MCF 10A (cell line): ENCODE measurements around the gene MED17. TPM values are rescaled to one million over a fixed set of nuclear protein-coding genes. Genes with fewer than 3 reads are reported as not detected.

Experiments
- Bru-seq: library from RNA; stranded (reverse); fragments of 400-500 nt; gene quantifications from one replicate; lab custom pipeline; 2021; lab: Mats Ljungman, UMichigan
- BruChase-seq, 2 experiments: library from RNA; stranded (reverse); fragments of 400-500 nt; gene quantifications; one replicate each; lab custom pipeline; 2021; lab: Mats Ljungman, UMichigan
- BruUV-seq: library from RNA; stranded (reverse); fragments of 400-500 nt; replicated peaks from 2 replicates; lab custom pipeline; 2021; lab: Mats Ljungman, UMichigan
- CTCF ChIA-PET: fragments of 300-600 bp; sonication (Branson Sonifier 250); formaldehyde crosslinking; extraction: SDS; loops from one replicate; lab custom pipeline; 2021; ENCODE audit warnings: antibody characterized with exemption, inconsistent platforms; lab: Yijun Ruan, JAX
- POLR2A ChIA-PET: fragments of 300-600, 350-650 bp; sonication (Branson Sonifier 250); formaldehyde crosslinking; extraction: SDS; loops from one replicate; lab custom pipeline; 2020; ENCODE audit warnings: antibody characterized with exemption, inconsistent platforms; lab: Yijun Ruan, JAX
- DNase-seq: peaks from one replicate; pipeline ENCODE4 v3.0.0-alpha.2; 2018; ENCODE audit not compliant: unreplicated experiment
- H3K27ac Mint-ChIP-seq: one replicate; pipeline ENCODE4 v1.8.0; 2022; ENCODE audit warnings: mild to moderate bottlenecking, low read depth, mixed read lengths; ENCODE audit not compliant: unreplicated experiment
- H3K27me3 Mint-ChIP-seq: one replicate; pipeline ENCODE4 v1.8.0; 2022; ENCODE audit warnings: mixed read lengths; ENCODE audit not compliant: insufficient read depth, unreplicated experiment
- H3K36me3 Mint-ChIP-seq: one replicate; pipeline ENCODE4 v1.8.0; 2022; ENCODE audit warnings: mild to moderate bottlenecking, moderate library complexity, mixed read lengths; ENCODE audit not compliant: insufficient read depth, unreplicated experiment
- H3K4me1 Mint-ChIP-seq: one replicate; pipeline ENCODE4 v1.8.0; 2022; ENCODE audit warnings: mixed read lengths; ENCODE audit not compliant: insufficient read depth, unreplicated experiment
- H3K4me3 Mint-ChIP-seq: one replicate; pipeline ENCODE4 v1.8.0; 2022; ENCODE audit warnings: mild to moderate bottlenecking, moderate library complexity, mixed read lengths; ENCODE audit not compliant: unreplicated experiment
- H3K9me3 Mint-ChIP-seq: one replicate; pipeline ENCODE4 v1.8.0; 2022; ENCODE audit warnings: mixed read lengths; ENCODE audit not compliant: unreplicated experiment
- intact Hi-C: fragments of 100-400 bp; cut with micrococcal nuclease; formaldehyde crosslinking; loops from 2 replicates; pipeline ENCODE4 v1.14.1; 2022
- long read RNA-seq: library from polyadenylated mRNA; stranded (forward); transcript quantifications from one replicate; pipeline ENCODE4 v2.0.0, GENCODE V29; 2022
- total RNA-seq: library from RNA; stranded (reverse); gene quantifications from 2 replicates; pipeline ENCODE4 v1.2.3, GENCODE V29; 2022
- TF ChIP-seq, protein P1 (sequence below): fragments of 200-600 bp; IDR thresholded peaks from one replicate; pipeline ENCODE4 v1.8.0; 2022; ENCODE audit warnings: antibody characterized with exemption, mild to moderate bottlenecking; ENCODE audit not compliant: unreplicated experiment

Gene MED17, protein sequence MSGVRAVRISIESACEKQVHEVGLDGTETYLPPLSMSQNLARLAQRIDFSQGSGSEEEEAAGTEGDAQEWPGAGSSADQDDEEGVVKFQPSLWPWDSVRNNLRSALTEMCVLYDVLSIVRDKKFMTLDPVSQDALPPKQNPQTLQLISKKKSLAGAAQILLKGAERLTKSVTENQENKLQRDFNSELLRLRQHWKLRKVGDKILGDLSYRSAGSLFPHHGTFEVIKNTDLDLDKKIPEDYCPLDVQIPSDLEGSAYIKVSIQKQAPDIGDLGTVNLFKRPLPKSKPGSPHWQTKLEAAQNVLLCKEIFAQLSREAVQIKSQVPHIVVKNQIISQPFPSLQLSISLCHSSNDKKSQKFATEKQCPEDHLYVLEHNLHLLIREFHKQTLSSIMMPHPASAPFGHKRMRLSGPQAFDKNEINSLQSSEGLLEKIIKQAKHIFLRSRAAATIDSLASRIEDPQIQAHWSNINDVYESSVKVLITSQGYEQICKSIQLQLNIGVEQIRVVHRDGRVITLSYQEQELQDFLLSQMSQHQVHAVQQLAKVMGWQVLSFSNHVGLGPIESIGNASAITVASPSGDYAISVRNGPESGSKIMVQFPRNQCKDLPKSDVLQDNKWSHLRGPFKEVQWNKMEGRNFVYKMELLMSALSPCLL
- total RNA-seq (42.2 and 43.9 TPM in 2 replicates), Bru-seq, nascent RNA (percentile 84 among the genes with signal in this experiment), BruChase-seq, experiment 1, labeled RNA remaining after a 6-hour chase (percentile 74 among the genes with signal in this experiment), BruChase-seq, experiment 2, labeled RNA remaining after a 2-hour chase (percentile 86 among the genes with signal in this experiment)
- long read RNA-seq, full-length matches to known transcripts = 85 of 90 reads
- long read RNA-seq, partial matches to known transcripts = 4 of 90 reads
- long read RNA-seq, other reads (novel, unspliced or antisense) = 1 of 90 reads

DNA sequence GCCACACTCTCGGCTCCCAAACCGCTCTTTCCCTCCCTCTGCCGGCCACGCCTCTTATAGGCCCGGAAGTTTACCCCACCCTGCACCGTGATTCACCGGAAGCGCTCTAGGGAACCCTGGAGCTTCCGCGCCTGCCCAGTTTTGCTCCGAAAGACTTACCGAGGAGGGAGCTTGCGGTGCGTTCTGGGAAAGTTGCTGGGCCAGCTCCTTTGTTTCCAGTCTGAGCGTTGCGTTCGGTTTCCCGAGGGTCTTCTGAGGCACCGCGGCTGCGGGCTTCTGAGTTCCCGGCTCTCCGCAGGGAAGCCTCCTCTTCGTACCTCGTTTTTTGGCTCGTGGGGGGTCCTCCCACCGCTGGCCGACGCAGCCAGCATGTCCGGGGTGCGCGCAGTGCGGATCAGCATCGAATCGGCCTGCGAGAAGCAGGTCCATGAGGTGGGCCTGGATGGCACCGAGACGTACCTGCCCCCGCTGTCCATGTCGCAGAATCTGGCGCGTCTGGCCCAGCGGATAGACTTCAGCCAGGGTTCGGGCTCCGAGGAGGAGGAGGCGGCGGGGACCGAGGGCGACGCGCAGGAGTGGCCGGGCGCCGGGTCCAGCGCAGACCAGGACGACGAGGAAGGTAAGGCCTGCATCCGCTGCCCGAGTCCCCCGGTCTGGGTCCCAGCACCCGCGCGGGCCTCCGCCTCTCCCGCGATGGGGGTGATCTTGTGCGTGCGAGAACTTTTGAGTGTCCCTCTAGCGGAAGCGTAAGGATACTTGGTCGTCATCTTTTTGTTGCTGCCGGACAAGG, at the start of gene MED17:
TSS of gene MED17 (plus strand) at position 138 of the 790 bp plus-strand sequence. CDS start at position 370, 232 bp downstream.
- H3K4me3 Mint-ChIP-seq = peak within 1 kb of the TSS; percentile 84
- POLR2A ChIA-PET = interaction anchor here (0.6 to 5.5 kb wide), 34 partner anchors 8 to 1283 kb away, joined by 3 to 169 read pairs (median 4); partner anchors contain the start of genes C11orf54, PANX1 and TAF1D
- intact Hi-C loops = loop anchor here (1.0 kb wide), 2 partner anchors 43 to 550 kb away; partner anchors contain the start of genes C11orf54 and TAF1D
- H3K27me3 Mint-ChIP-seq = no peaks in the 10 kb centered on the region
- CTCF ChIA-PET = interaction anchor here (0.5 to 1.2 kb wide), 10 partner anchors 8 to 1042 kb away, joined by 3 to 9 read pairs (median 4); no protein-coding TSS in a partner anchor
- TSS peak; percentile 54 for BruUV-seq
- TF ChIP-seq, protein P1, sequence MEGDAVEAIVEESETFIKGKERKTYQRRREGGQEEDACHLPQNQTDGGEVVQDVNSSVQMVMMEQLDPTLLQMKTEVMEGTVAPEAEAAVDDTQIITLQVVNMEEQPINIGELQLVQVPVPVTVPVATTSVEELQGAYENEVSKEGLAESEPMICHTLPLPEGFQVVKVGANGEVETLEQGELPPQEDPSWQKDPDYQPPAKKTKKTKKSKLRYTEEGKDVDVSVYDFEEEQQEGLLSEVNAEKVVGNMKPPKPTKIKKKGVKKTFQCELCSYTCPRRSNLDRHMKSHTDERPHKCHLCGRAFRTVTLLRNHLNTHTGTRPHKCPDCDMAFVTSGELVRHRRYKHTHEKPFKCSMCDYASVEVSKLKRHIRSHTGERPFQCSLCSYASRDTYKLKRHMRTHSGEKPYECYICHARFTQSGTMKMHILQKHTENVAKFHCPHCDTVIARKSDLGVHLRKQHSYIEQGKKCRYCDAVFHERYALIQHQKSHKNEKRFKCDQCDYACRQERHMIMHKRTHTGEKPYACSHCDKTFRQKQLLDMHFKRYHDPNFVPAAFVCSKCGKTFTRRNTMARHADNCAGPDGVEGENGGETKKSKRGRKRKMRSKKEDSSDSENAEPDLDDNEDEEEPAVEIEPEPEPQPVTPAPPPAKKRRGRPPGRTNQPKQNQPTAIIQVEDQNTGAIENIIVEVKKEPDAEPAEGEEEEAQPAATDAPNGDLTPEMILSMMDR = peak; percentile 19
- H3K4me1 Mint-ChIP-seq = peaks cover 24% of the 10 kb centered on the region
- H3K27ac Mint-ChIP-seq = peak within 1 kb of the TSS; percentile 95
- H3K9me3 Mint-ChIP-seq = no peaks in the 10 kb centered on the region
- H3K36me3 Mint-ChIP-seq = peaks cover 22% of the 10 kb centered on the region
- DNase-seq = peak; percentile 95

DNA sequence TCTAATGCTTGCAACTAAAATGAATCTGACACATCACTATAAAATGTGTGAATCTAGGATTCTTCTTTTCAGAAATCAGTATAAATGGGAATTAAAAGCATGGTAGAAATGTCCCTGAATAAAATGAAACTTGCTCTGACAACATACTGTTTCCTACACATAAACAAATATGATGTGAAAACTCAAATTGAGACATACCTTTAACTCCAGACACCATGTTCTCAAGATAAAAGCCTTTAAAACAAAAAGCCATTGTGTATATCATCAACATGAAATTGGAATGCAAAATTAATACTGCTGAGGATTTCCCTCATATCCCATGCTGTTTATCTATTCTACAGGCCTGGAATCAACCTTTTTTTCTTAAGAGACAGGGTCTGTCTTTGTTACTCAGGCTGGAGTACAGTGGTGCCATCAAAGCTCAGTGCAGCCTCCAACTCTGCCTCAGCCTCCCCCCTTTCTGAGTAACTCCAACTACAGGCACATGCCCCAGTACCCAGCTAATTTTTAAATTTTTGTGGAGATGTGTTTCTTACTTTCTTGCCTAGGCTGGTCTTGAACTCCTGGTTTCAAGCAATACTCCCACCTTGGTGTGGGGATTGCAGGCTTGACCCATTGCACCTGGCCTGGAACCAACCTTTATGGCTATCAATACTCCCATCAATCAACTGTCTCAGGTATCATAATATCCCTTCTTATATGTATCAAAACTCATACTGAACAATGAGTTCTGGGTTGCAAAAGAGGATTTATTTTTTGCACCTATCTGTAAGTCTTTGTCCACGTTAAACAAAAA, 49.5 kb upstream of the MED17 start:
- no TSS peak for BruUV-seq
- intact Hi-C loops = no loop called here
- Mint-ChIP-seq H3K36me3 (peaks cover 100% of the 10 kb centered on the region), H3K4me3 (peak overlapping the region; percentile 28), H3K4me1 (peaks cover 31% of the 10 kb centered on the region), H3K27me3 (no peaks in the 10 kb centered on the region), H3K9me3 (no peaks in the 10 kb centered on the region), H3K27ac (no peak overlapping the region)
- CTCF ChIA-PET = interaction anchor here (1.2 kb wide), 1 partner anchor 782 kb away, joined by 3 read pairs; no protein-coding TSS in a partner anchor
- DNase-seq = no peak
- POLR2A ChIA-PET = interaction anchor here (0.7 to 8.9 kb wide), 4 partner anchors 6 to 1239 kb away, joined by 3 to 123 read pairs (median 8); partner anchors contain the start of genes CWC15 and MED17
- TF ChIP-seq, protein P1 = no peak

DNA sequence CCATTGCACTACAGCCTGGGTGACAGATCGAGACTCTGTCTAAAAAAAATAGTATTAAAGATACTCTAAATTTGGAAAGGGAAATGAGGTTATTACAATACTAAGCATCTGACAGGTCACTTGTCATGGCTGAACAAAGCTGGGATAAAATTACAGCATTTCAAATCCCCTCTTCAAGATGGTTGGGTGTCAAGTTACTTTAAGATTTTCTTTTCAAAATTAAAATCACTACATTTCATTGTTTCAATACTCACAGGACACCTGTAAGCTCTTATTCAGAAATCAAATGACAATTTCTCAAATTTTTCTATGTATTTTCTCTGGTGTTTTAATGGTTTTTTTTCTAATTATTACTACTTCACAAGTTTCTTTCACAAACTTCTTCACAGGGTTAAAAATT, 48.5 kb upstream of the MED17 start:
- H3K4me3 Mint-ChIP-seq = no peak overlapping the region
- no TSS peak for BruUV-seq
- DNase-seq = no peak
- TF ChIP-seq, protein P1 = no peak
- intact Hi-C loops = loop anchor here (1.0 kb wide), 1 partner anchor 7 kb away; no protein-coding TSS in a partner anchor
- H3K27ac Mint-ChIP-seq = peak overlapping the region; percentile 35
- ChIA-PET POLR2A (interaction anchor here (0.9 to 8.9 kb wide), 4 partner anchors 7 to 49 kb away, joined by 3 to 123 read pairs (median 8); partner anchors contain the start of gene MED17), CTCF (interaction anchor here (0.6 to 1.2 kb wide), 2 partner anchors 63 to 781 kb away, joined by 3 read pairs; no protein-coding TSS in a partner anchor)
- H3K4me1 Mint-ChIP-seq = peaks cover 34% of the 10 kb centered on the region
- H3K36me3 Mint-ChIP-seq = peaks cover 100% of the 10 kb centered on the region
- no peaks in the 10 kb centered on the region for H3K9me3 Mint-ChIP-seq
- H3K27me3 Mint-ChIP-seq = no peaks in the 10 kb centered on the region
